Measurements from ENCODE around the gene UROC1. TPM values are rescaled to one million over a fixed set of nuclear protein-coding genes. Genes with fewer than 3 reads are reported as not detected.

Gene UROC1
- total and polyA plus RNA-seq, 3 donors from 2014 or later = 0.25 to 1.0 (median 0.34) TPM

DNA sequence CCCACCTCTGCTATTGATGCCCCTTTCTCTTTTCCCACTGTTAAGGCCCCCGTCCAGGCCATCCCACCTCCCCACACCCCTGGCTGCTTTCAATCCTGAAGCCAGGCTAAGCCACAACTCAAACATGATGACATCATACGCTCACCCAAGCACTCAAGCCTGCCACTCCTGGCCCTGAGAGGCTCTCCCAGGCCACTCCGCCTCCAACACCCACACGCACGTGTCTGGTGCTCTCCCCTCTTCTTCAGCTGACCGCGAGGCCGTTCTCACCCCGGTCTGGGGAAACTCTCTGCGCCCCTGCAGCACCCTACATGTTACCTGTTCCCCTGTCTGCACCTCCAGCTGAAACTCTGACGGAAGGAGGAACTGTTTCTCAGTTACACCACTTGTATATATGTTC lies 48.1 kb downstream of the UROC1 start:
- intact Hi-C loops (cut with DNase I; ENCODE audit: low total_unique reads) = no loop called here
- no peak for TF ChIP-seq POLR2A (IDR thresholded peaks at IDR 0.05)
- no peak for TF ChIP-seq CTCF (IDR thresholded peaks at IDR 0.05)
- Histone ChIP-seq H3K4me3 (no peak overlapping the region), H3K27ac (no peak overlapping the region), H3K4me1 (peaks cover 26% of the 10 kb centered on the region), H3K36me3 (ENCODE audit: low read depth, missing control alignments) (no peaks in the 10 kb centered on the region), H3K9me3 (no peaks in the 10 kb centered on the region), H3K27me3 (no peaks in the 10 kb centered on the region)
- 93 to 97% methylated on average over 11 of the region's 11 CpGs for WGBS, 2 donors
- no peak for DNase-seq

GRCh38 chr3:126468028-126468891 lies 49.3 kb downstream of the UROC1 start:
- no peaks in the 10 kb centered on the region for H3K36me3 ChIP-seq (ENCODE audit: low read depth, missing control alignments)
- no peak for DNase-seq

DNA sequence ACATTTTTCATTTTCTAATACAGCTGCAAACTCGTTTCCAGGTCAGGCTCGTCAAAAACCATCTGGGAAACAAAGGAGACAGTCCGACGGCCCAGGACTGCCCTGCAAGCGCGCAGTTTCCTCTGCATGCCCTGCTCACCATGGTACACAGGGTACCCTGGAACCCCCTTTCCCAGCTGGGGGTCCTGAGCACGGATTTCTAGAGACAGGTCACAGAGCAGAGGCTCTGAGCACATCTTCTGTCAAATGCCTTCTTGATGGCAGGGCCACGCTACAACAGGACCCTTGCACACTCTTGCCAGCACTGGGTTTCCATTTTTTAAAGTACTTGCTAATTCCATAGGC lies 50.0 kb downstream of the UROC1 start:
- H3K27me3 ChIP-seq = no peaks in the 10 kb centered on the region
- 77% methylated on average over 6 to 8 of the region's 8 CpGs for WGBS, 2 donors
- H3K4me3 ChIP-seq = no peak overlapping the region
- H3K36me3 ChIP-seq (ENCODE audit: low read depth, missing control alignments) = no peaks in the 10 kb centered on the region
- H3K27ac ChIP-seq = no peak overlapping the region
- no peak for TF ChIP-seq POLR2A (IDR thresholded peaks at IDR 0.05)
- no peak for TF ChIP-seq CTCF (IDR thresholded peaks at IDR 0.05)
- no peak for DNase-seq
- intact Hi-C loops (cut with DNase I; ENCODE audit: low total_unique reads) = no loop called here
- no peaks in the 10 kb centered on the region for H3K9me3 ChIP-seq
- peaks cover 10% of the 10 kb centered on the region for H3K4me1 ChIP-seq

More at GRCh38 chr3:126468028-126468891, 49.3 kb downstream of the UROC1 start:
- Histone ChIP-seq H3K4me1 (peaks cover 15% of the 10 kb centered on the region), H3K9me3 (no peaks in the 10 kb centered on the region), H3K4me3 (no peak overlapping the region), H3K27ac (no peak overlapping the region), H3K27me3 (no peaks in the 10 kb centered on the region)
- intact Hi-C loops (cut with DNase I; ENCODE audit: low total_unique reads) = no loop called here
- TF ChIP-seq POLR2A (IDR thresholded peaks at IDR 0.05) (no peak), CTCF (IDR thresholded peaks at IDR 0.05) (no peak)
- WGBS, 2 donors = 79 to 87% methylated on average over 12 to 13 of the region's 13 CpGs

DNA sequence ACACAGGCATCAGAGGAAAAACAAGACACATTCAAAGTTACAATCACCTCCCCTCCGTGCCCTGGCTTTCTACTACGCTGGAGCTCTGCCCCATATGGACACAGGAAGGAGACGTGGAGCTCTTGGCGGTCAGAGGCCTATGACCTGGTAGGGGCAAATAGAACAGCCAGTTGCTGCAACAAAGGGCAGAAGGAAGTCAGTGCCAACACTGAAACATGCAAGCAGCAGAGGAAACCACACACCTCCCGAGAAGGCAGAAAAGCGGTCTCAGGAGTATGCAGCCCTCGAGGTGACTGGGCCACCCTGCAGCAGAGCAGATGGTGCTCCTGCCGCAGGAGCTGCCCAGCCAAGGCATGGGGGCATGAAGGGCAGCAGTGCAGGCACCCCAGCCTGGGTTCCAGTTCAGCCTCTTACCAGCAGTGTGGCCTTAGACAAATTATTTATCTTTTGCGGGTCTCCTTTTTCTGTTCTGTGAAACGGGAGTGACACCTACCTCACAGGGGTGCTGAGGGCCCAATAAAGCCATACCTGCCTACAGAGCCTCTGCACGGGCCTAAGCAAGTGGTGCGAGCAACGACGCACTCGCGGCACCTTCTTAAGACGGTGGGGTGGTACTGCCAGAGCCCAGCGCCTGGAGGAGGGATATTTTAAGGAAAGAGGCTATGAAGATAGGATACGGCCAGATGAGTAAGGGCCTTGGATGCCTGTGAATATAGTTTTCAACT lies 50.5 kb downstream of the UROC1 start:
- intact Hi-C loops (cut with DNase I; ENCODE audit: low total_unique reads) = no loop called here
- no peaks in the 10 kb centered on the region for H3K9me3 ChIP-seq
- 82 to 84% methylated on average over 19 of the region's 19 CpGs for WGBS, 2 donors
- peaks cover 10% of the 10 kb centered on the region for H3K4me1 ChIP-seq
- H3K4me3 ChIP-seq = no peak overlapping the region
- no peaks in the 10 kb centered on the region for H3K36me3 ChIP-seq (ENCODE audit: low read depth, missing control alignments)
- H3K27me3 ChIP-seq = no peaks in the 10 kb centered on the region
- no peak for TF ChIP-seq POLR2A (IDR thresholded peaks at IDR 0.05)
- no peak for TF ChIP-seq CTCF (IDR thresholded peaks at IDR 0.05)
- DNase-seq = no peak
- no peak overlapping the region for H3K27ac ChIP-seq

Measured in testis (tissue), 3 donors.